ENCODE measurements around the gene SLX9. TPM values are rescaled to one million over a fixed set of nuclear protein-coding genes. Genes with fewer than 3 reads are reported as not detected.

The SLX9 gene
- total RNA-seq, 4 donors from 2014 or later = 8.1 to 46.0 (median 16.6) TPM

GRCh38 chr21:44996096-44996495 lies 56.3 kb downstream of the SLX9 start:
- peaks cover 5 to 25% (median 16%) of the 10 kb centered on the region in 4 donors for H3K4me1 ChIP-seq
- H3K27me3 ChIP-seq = no peaks in the 10 kb centered on the region
- H3K36me3 ChIP-seq = no peaks in the 10 kb centered on the region
- no peak overlapping the region for H3K4me3 ChIP-seq
- in situ Hi-C loops (cut with MboI; ENCODE audit: low pct_ligation_motif_present in 1 of 4, low pct_unique_long_range_greater_than_20kb in 1 of 4, low sequenced_read_pairs in 3 of 4) (no loop called here), intact Hi-C loops (cut with DNase I; ENCODE audit: low total_unique reads) (no loop called here)
- 77% methylated on average over 9 of the region's 10 CpGs; no CpG with 5 or more reads in 1 of the 2 donors for WGBS, 2 donors (ENCODE audit: low coverage in 1 of 2)
- no peaks in the 10 kb centered on the region for H3K9me3 ChIP-seq
- no peak overlapping the region for H3K27ac ChIP-seq
- TF ChIP-seq CTCF (IDR thresholded peaks at IDR 0.05) (no peak), POLR2A (IDR thresholded peaks at IDR 0.05) (no peak), EP300 (IDR thresholded peaks at IDR 0.05; ENCODE audit: low read depth) (no peak), POLR2AphosphoS5 (IDR thresholded peaks at IDR 0.05) (no peak)
- no peak for DNase-seq

GRCh38 chr21:44996501-44996921 lies 56.7 kb downstream of the SLX9 start:
- in situ Hi-C loops (cut with MboI; ENCODE audit: low pct_ligation_motif_present in 1 of 4, low pct_unique_long_range_greater_than_20kb in 1 of 4, low sequenced_read_pairs in 3 of 4) (no loop called here), intact Hi-C loops (cut with DNase I; ENCODE audit: low total_unique reads) (no loop called here)
- Histone ChIP-seq H3K27ac (no peak overlapping the region), H3K4me1 (peaks cover 5 to 24% (median 17%) of the 10 kb centered on the region in 4 donors), H3K4me3 (no peak overlapping the region), H3K9me3 (no peaks in the 10 kb centered on the region), H3K27me3 (no peaks in the 10 kb centered on the region), H3K36me3 (no peaks in the 10 kb centered on the region)
- TF ChIP-seq CTCF (IDR thresholded peaks at IDR 0.05) (no peak), POLR2A (IDR thresholded peaks at IDR 0.05) (no peak), POLR2AphosphoS5 (IDR thresholded peaks at IDR 0.05) (no peak), EP300 (IDR thresholded peaks at IDR 0.05; ENCODE audit: low read depth) (no peak)
- no peak for DNase-seq
- WGBS, 2 donors (ENCODE audit: low coverage in 1 of 2) = 59% methylated on average over 6 of the region's 6 CpGs; no CpG with 5 or more reads in 1 of the 2 donors

GRCh38 chr21:44996983-44997936 lies 57.4 kb downstream of the SLX9 start:
- TF ChIP-seq POLR2A (IDR thresholded peaks at IDR 0.05) = no peak
- TF ChIP-seq EP300 (IDR thresholded peaks at IDR 0.05; ENCODE audit: low read depth) = no peak
- no peak for TF ChIP-seq CTCF (IDR thresholded peaks at IDR 0.05)
- TF ChIP-seq POLR2AphosphoS5 (IDR thresholded peaks at IDR 0.05) = no peak
- no peak overlapping the region for H3K27ac ChIP-seq
- 60 to 68% methylated on average over 1 to 32 of the region's 36 CpGs for WGBS, 2 donors (ENCODE audit: low coverage in 1 of 2)

GRCh38 chr21:44998086-44998620 lies 58.3 kb downstream of the SLX9 start:
- no peak for DNase-seq
- Histone ChIP-seq H3K4me1 (peaks cover 0 to 26% (median 6%) of the 10 kb centered on the region in 4 donors), H3K9me3 (no peaks in the 10 kb centered on the region), H3K36me3 (no peaks in the 10 kb centered on the region), H3K27ac (no peak overlapping the region), H3K4me3 (no peak overlapping the region), H3K27me3 (no peaks in the 10 kb centered on the region)
- in situ Hi-C loops (cut with MboI; ENCODE audit: low pct_ligation_motif_present in 1 of 4, low pct_unique_long_range_greater_than_20kb in 1 of 4, low sequenced_read_pairs in 3 of 4) = no loop called here
- TF ChIP-seq CTCF (IDR thresholded peaks at IDR 0.05) (no peak), POLR2A (IDR thresholded peaks at IDR 0.05) (no peak), EP300 (IDR thresholded peaks at IDR 0.05; ENCODE audit: low read depth) (no peak), POLR2AphosphoS5 (IDR thresholded peaks at IDR 0.05) (no peak)
- intact Hi-C loops (cut with DNase I; ENCODE audit: low total_unique reads) = no loop called here
- 55% methylated on average over 5 of the region's 10 CpGs; no CpG with 5 or more reads in 1 of the 2 donors for WGBS, 2 donors (ENCODE audit: low coverage in 1 of 2)

More at GRCh38 chr21:44996983-44997936, 57.4 kb downstream of the SLX9 start:
- H3K27me3 ChIP-seq = no peaks in the 10 kb centered on the region
- H3K4me3 ChIP-seq = no peak overlapping the region
- H3K36me3 ChIP-seq = no peaks in the 10 kb centered on the region
- intact Hi-C loops (cut with DNase I; ENCODE audit: low total_unique reads) = no loop called here
- in situ Hi-C loops (cut with MboI; ENCODE audit: low pct_ligation_motif_present in 1 of 4, low pct_unique_long_range_greater_than_20kb in 1 of 4, low sequenced_read_pairs in 3 of 4) = no loop called here
- no peaks in the 10 kb centered on the region for H3K9me3 ChIP-seq
- peaks cover under 1 to 26% (median 12%) of the 10 kb centered on the region in 4 donors for H3K4me1 ChIP-seq
- DNase-seq = no peak

Data from transverse colon (tissue), 4 donors.